Stimulated activated CD4-positive, alpha-beta T cell treated with anti-CD3 and anti-CD28 coated beads, Interleukin-4, amount 100 ng/mL, for 24 hours (primary cell): Measurements from ENCODE around the gene CACNG3.
"Not testable (repeated sequence)": the region's sequence is repeated elsewhere in the genome, so short reads cannot be mapped to it uniquely, and the experiment has no call there.

Source experiments
- DNase-seq: peaks from one replicate; pipeline ENCODE4 v3.0.0-alpha.2; 2020

Gene CACNG3

DNA sequence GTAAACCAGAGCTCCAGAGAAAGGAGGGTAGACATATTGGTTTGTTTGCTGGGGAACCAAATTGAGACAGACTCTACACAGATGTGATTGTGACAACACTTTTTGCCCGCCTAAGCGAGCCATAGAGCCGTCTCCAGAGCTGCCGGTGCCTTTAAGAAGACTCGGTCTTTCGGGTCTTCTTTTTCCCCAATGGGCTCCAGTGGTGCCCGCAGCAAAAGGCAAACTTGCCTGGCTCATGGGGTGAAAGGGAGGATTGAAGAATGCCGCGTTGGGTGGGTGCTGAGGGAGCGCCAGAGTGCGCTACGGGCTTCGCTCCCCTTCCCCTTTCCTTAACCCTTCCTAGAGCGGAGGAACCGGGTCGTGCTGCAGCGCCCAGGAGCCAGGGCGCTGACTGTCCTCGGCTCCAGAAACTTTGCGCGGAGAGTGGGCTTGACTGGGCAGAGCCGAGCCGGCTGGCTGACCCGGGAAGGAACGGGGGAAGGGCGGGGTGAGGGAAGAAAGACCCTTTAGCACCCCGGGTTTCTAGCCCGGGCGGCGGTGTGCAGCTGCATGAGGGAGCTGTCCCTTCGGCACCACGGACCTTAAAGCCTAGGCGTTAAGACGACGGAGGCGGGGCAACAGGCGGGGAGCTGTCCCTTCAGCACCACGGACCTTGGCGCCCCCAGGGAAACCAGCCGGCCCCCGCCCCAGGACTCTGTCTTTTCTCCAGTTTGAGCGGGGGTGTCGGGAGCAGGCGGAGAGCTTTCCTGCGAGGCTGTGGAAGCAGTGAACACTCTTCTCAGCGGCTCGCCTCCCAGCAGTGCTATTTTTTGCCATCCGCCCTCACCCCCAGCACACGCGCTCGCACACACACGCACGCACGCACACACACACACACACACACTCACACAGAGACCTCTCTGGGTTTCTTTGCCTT lies at the start of gene CACNG3:
TSS of gene CACNG3 (plus strand) at position 880 of the 916 bp plus-strand sequence. CDS start 420 bp downstream, outside the sequence.
- peak; percentile 48 for DNase-seq

DNA sequence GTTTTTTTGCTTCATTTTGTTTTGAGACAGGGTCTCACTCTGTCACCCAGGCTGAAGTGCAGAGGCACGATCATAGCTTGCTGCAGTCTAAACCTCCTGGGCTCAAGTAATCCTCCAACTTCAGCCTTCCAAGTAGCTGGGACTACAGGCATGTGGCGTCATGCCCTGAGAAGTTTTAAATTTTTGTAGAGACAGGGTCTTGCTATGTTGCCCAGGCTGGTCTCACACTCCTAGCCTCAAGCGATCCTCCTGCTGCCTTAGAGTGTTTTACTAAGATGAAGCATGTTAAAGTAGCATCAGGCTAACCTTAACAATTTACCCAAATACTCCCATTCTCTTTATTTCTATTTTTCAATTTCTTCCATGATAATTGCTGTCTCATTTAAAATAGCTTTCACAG lies 49.2 kb upstream of the CACNG3 start:
- DNase-seq: no peak

DNA sequence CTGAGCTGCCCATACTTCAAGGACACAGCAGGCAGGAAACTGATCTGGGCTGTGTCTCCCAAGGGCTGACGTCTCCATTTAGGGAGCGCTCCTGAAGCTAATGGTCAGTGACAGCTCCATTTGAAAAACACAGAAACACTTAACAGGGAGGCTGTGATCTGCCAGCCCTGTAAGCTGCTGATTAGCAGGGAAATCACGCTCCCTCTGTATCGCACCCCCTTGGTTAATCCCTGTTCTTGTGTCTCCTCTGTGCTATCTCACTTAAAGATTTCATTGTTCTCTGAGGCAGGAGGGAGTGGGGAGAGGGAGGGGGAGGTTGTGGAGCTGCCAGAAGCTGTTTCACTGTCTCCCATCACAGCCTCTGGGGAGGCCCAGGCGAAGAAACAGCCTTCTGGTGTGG lies 47.4 kb upstream of the CACNG3 start:
- no peak for DNase-seq

DNA sequence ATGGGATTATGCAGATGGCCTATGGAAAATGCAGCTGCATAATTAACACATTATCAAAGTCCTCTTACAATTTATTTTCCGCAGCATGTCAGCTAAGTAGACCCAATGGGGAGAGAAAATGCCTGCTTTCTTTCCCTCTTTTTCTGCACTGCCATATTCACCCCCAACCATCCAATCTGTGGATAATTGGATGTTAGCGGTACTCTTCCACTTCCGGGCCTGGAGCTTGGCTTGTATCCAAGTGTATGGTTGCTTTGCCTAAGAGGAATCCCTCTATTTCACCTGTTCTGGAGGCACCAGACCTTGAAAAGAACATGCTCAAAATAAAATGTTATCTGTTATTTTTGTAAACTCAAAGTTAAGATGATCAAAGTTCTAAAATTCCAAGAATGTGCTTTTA lies 41.1 kb upstream of the CACNG3 start:
- no peak for DNase-seq

DNA sequence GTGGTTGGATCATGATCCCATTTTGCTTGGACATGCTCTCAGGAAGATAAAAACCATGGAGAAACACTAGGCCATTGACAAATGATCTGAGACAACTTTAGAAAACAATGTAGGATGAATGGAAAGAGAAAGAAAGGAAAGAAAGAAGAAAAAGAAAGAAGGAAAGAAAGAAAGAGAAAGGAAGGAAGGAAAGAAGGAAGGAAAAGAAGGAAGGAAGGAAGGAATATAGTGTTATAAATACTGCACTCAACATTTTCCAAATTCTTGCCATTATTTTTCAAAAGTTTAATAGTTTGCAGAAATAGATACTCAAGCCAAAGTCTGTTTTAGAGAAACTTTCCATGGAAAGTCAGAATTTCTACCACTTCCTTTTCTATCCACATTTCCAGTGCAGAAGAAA lies 39.2 kb upstream of the CACNG3 start:
- no peak for DNase-seq

DNA sequence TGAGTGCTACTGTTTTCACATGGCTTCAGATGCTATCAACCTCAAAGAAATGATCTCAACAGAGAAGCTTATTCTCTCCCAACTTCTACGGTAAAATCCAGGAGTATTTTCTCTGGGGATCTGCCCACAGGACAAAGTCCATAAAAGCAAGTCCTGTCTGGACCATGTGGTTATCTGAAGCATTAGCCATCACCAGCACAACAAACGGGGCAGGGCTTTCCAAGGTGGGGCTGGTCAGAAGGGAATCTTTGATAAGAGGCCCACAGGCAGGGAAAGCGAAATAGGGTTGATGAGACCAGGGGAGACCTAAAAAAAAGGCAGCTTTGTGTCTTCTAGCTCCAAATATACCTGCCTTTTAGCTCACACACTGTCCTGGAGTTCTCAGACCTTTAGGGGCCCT lies 38.7 kb upstream of the CACNG3 start:
- DNase-seq: no peak

DNA sequence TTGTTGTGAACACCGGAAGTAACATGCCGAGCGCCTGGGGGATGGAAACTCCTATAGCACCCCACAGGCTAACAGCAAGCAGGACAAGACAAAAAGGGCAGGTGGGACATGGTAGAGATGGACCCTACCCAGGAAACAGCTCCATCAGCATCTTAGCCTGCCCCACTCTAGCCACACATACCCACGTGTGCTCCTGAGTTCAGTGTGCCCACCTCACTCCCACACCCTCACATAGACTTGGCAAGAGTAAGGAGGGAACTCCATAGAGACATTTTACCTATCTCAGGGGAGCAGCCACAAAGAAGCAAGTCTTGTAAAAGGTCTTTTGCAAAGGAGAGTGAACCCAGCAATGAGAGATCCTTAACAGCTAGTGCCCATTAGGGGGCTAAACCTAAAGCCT lies 37.8 kb upstream of the CACNG3 start:
- no peak for DNase-seq

DNA sequence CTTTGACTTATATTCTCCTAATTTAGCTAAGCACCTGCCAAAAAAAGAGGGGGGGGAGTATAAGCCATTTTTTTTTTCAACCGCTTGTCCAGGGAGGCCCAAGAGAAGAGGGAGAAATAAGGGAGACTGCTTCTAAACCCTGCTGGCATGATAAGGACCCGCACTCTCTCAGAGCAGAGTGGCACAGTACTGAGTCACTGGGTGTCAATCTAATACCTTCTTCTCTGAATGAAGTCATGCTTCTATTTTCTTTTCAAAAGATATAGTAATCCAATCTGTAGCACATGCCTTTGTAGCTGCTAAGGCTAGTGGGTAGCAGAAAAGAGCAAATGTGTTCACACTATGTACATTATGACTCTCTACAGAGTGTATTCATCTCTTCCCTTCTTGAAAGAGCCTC lies 34.9 kb upstream of the CACNG3 start:
- no peak for DNase-seq

DNA sequence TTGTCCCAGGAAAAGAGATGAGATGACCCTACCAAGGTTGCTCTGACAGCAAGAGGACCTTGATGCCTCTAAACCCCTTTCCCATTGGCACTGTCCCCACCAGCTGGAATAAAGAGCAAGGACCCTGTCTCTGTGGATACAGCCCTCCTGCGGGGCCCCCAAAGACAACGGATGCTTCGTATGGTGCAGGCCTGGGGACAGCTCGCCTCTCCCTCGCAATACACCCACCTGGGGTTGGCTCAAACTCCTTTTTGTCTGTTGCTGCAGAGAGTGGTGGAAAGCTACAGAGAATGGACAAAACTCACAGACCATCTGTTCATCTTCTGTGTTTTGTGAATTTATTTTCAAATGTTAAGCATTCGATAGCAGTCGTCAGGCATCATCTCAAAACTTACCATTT lies 27.6 kb upstream of the CACNG3 start:
- no peak for DNase-seq

DNA sequence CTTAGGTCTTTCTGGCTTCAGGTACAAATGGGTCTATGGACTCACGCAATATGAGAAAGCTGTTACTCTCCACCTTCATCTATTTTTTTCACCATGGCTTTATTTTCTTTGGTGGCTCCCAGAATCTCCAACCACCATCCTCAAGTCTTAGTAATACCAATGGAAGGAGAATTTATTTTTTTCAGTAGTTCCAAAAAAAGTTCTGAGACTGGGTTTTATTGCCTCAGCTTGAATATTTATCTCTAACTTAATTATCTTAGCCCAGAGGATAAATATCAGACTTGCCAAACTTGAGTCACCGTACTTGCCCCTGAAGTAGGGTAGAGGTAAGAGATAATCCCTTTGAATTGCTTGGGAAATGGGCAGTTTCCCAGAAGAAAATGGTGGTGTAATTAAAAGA lies 23.2 kb upstream of the CACNG3 start:
- DNase-seq: no peak

DNA sequence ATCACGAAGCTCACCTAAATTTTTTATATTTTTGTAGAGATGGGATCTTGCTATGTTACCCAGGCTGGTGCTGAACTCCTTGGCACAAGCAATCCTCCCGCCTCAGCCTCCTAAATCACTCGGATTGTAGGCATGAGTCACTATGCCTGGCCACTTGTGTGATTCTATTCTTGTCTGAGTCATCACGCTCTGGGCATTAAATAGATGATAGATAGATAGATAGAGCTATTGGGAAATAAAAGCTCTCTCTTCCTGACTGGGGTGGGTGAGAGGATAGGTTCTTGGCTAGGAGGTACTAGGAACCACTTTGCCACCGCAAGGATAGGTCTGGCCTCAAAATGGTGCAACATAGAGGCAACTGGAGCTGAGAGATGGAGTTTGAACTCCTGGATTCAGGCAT lies 21.4 kb upstream of the CACNG3 start:
- no peak for DNase-seq

DNA sequence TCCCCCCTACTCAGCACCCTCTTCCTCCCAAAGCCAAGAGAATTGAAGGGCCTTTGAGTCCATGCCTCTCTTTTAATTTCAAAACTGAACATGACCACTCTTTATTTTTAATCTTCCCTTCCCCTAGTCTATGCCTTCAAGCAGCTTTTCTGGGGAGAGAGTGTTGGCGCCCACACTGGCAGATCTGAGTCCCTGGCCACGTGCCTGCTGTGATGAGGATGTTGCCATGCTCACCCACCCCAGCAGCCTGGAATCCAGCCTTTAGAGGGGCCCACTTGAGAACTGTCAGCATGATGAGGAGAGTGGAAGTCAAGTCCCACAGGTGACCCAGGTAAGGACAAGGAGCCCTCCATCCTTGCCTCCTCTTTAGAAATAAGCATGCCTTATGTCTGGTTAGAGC lies 20.3 kb upstream of the CACNG3 start:
- DNase-seq: no peak

DNA sequence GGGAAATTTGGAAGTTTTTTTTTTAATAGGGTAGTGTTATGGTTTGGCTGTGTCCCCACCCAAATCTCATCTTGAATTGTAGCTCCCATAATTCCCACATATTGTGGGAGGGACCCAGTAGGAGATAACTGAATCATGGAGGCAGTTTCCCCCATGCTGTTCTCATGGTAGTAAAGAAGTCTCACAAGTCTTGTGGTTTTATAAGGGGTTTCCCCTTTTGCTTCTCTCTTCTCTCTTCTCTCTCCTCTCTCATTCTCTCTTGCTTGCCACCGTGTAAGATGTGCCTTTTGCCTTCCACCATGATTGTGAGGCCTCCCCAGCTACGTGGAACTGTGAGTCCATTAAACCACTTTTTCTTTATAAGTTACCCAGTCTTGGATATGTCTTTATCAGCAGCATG lies 17.3 kb upstream of the CACNG3 start:
- not testable (repeated sequence) for DNase-seq

DNA sequence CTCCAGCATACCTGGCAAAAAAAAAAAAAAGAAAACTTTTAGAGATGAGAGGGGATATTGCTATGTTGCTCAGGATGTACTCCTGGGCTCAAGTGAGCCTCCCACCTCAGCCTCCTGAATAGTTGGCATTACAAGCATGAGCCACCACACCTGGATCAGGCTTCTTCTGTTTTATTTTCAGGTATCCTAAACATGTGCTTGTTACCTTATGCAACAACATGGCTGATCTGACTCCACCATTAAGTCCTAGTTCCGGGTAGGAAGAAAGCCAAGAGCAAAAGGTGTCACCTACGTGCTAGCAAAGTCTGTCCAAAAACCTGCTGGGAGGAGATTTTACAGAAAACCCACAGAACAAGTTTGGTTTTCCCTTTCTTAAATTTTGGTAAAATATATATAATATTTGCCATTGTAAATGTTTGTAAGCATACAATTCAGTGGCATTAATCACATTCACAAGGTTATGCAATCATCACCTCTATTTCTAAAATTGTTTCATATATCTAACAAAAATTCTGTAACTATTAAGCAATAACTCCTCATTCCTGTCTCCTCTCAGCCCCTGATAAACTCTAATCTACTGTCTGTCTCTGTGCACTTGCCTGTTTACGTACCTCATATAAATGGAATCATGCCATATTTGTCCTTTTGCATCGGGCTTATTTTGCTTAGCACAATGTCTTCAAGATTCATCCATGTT lies 9.1 kb upstream of the CACNG3 start:
- no peak for DNase-seq

DNA sequence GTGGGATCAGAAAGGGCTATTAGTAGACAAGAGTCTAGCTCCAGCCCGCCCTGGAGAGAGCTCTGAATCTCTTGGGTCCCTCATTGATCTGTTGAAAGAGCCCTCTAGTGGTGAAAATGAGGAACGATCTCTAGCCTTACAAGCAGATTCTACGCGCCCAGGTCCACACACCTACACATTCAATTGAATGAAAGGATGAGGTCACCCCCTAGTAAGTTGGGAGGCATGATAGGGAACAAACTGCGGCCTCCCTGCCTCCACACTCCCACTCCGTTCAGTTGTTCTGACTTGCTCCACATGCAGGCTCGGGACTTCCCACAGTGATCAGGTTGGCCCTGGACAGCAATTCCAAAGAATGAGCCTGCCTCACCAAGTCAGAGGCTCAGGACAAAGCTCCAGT lies 2.9 kb upstream of the CACNG3 start:
- DNase-seq: peak; percentile 40

DNA sequence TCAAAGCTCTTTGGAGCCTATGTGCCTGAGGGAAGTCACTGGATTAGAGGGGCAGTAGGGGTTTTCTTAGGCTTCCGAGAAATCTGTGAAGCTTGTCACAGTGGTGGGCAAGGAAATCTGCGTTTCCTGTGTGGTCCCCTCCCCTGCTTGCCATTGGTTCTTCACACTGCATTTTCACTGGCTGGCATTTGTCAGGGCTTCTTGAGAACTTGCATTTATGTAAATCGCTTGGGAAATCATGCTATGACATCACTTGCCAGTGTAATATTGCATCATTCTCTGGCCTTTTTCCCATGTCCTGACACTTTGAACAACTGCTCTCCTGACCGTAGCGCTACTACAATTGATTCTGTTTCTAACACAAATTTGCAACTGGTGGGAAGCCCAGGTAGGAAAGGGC lies 1.8 kb downstream of the CACNG3 start:
- DNase-seq: no peak

DNA sequence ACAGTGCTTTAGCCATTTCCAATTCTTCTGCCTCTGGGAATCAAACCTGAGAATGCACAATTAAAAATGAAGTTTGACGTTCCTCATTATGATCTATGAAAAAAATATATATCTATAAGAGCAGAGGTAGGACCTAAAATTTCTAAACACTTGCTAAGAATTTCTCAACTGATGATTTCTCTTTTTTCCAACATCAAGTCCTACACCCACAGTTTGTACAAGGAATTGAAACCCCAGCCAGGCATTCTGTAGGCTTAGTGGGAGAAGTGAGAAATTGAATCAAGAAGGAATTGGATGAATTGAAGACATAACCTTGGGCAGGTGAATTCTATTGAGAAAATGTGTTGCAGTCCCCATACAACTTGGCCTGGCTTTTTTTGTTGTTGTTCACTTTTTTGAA lies 2.7 kb downstream of the CACNG3 start:
- no peak for DNase-seq

DNA sequence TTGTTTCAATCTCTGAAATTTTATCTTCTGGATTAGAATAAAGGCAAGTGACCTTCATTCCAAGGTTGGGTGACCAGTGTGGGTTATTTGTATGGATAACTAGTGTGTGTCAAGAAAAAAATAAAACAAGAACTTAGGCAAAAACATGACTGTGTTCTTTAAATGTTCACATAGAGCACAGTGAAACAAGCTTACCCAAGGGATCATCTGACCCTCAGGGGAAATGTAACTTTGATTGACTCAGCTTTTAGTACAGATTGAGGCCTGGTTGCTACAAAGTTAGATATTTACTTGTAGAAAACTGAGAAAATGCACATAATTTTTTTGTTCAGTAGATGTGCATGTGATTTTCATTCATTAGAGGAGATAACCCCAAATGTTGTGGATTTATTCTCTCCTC lies 6.7 kb downstream of the CACNG3 start:
- no peak for DNase-seq

DNA sequence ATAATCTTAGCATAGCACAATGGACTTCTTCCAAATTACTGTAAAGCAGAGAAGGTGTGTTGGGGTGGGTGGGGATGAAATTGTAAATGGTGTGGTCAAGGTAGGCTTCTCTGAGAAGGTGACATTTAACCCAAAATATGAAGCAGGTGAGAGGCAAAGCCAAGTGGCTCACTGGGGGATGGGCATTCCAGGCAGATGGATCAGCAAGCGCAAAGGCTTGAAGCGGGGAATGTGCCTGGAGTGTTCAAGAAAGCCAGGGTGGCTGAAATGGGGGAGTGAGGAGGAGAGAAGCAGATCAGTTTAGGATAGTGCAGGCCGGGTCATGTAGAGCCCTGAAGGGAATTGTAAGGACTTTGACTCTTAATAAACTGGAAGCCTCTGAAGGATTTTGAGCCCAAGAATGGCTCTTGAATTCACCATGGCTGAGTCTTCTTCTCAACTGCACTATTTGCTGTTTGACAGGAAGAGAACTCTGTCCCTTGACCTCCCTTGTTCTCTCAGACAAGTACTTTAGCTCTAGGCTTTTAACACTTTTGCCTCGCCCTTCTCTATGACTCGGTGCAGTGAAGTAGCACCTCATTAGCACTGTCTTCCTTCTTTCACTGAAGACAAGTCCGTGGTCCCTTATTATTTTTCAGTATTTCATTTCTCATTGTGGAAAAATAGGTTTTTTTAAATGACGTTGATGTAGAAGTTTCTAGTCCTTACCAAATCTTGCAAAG lies 14.7 kb downstream of the CACNG3 start:
- DNase-seq: no peak

DNA sequence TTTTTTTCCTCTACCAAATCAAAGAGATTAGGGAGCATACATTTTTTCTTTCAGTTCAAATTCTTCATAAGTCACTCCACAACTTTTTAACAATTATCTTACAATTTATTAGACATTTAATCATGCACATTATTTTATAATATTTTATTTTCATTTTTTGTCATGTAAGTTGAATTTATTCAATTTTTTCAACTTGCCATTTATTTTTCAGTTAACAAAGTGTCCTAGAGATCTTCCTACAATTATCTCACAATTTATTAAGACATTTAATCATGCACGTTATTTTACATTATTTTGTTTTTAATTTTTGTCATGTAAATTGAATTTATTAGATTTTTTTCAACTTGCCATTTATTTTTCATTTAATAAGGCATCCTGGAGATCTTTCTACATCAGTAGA lies 16.2 kb downstream of the CACNG3 start:
- DNase-seq: no peak

DNA sequence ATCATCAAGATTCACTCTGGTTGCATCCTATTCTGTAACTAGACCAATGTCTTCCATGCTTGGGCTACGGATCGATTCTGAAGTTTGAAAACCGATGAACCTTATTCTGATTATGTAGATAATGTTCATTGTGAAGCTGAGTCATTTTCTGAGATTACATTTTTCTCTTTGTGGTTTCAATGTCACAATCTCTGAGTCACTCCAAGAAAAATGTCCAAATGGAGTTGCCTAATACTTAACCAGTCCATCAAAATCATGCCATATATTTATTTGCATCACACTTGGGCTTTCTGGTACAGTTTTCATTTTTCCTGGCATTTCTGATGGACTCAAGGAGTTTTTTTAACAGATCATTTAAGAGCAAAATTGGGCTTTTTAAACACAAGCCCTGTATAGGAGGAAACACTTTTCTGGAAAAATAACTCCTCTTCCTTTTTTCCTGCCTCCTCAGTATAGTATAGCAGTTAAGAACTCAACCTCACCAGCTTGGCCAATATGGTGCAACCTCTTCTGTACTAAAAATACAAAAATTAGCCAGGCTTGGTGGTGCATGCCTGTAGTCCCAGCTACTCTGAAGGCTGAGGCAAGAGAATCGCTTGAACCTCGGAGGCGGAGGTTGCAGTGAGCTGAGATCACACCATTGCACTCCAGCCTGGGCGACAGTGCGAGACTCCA lies 17.5 kb downstream of the CACNG3 start:
- no peak for DNase-seq

DNA sequence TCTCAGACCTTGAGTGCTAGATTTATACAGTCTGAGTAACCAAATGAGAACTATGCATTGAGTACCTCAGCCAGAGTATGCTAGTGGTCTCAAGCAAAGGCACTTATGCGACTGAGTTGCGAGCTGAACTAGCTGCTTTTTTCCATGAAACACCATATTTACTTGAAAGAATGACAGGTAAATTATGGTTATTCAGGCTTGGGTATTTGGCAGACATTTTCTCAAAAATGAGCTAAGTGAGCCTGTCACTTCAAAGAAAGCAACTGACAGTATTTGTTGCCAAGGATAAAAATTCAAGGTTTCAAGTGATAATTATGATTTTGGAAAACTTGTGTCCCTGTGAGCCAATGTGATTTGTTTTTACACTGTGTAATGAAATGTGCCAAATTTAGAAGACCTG lies 19.3 kb downstream of the CACNG3 start:
- DNase-seq: no peak

DNA sequence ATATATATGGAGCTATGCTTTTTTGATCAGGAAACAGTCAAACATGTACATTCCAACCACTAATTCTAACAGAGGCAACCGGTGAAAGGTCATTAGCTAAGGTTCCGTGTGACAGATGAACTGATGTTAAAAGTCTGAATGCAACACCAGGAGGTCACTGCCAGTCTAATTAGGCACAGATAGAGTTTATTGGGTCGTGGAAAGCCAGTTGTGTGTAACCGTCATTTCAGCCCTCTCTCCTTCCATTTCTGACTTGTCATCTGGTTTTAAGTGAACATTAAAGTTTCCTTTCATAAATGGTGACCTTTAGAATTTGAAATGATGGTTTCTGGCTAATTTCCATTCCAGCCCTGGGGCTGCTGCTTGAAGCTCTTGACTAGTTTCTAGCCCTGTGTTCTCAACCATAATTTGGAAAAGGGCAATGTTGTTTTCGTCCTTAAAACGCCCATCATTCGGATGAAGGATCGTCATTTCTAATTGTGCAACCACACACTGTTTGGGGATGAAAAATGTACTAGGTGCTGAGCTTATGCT lies 23.9 kb downstream of the CACNG3 start:
- no peak for DNase-seq
